AG20443 (cell line): ENCODE data around the gene GPR26.

ENCODE experiments used
- DNase-seq: peaks from one replicate; pipeline ENCODE4 v3.0.0; 2012; ENCODE audit warnings: low spot score, mixed read lengths

The GPR26 gene

GRCh38 chr10:123666318-123667236, at the start of gene GPR26:
TSS of gene GPR26 (plus strand) at chr10:123666355. CDS start at chr10:123666408, 53 bp downstream.
- DNase-seq, result peak; percentile 48

GRCh38 chr10:123618224-123618623, 47.9 kb upstream of the GPR26 start:
- no peak for DNase-seq

- no peak for DNase-seq
These were observed 46.9 kb upstream of the GPR26 start for GRCh38 chr10:123619067-123619855.

- DNase-seq, result no peak
These were observed 45.5 kb upstream of the GPR26 start for GRCh38 chr10:123620621-123621020.

GRCh38 chr10:123621492-123621891, 44.7 kb upstream of the GPR26 start:
- no peak for DNase-seq

- no peak for DNase-seq
These were observed 44.2 kb upstream of the GPR26 start for GRCh38 chr10:123621916-123622315.

- DNase-seq, result peak; percentile 59
These were observed 43.8 kb upstream of the GPR26 start for GRCh38 chr10:123622381-123622780.

- DNase-seq, result peak; percentile 22
These were observed 42.1 kb upstream of the GPR26 start for GRCh38 chr10:123624086-123624485.

- no peak for DNase-seq
These were observed 33.0 kb upstream of the GPR26 start for GRCh38 chr10:123633106-123633505.

- DNase-seq, result no peak
These were observed 32.5 kb upstream of the GPR26 start for GRCh38 chr10:123633636-123634035.

GRCh38 chr10:123634221-123634620, 31.9 kb upstream of the GPR26 start:
- no peak for DNase-seq

GRCh38 chr10:123635131-123635530, 31.0 kb upstream of the GPR26 start:
- DNase-seq, result no peak

GRCh38 chr10:123635745-123636144, 30.4 kb upstream of the GPR26 start:
- no peak for DNase-seq

GRCh38 chr10:123636598-123637325, 29.4 kb upstream of the GPR26 start:
- DNase-seq, result no peak

GRCh38 chr10:123637326-123637880, 28.8 kb upstream of the GPR26 start:
- DNase-seq, result peak; percentile 69

GRCh38 chr10:123639131-123639530, 27.0 kb upstream of the GPR26 start:
- no peak for DNase-seq

GRCh38 chr10:123640016-123640535, 26.1 kb upstream of the GPR26 start:
- peak; percentile 65 for DNase-seq

GRCh38 chr10:123642293-123642692, 23.9 kb upstream of the GPR26 start:
- no peak for DNase-seq

GRCh38 chr10:123642697-123643096, 23.5 kb upstream of the GPR26 start:
- DNase-seq, result no peak

- no peak for DNase-seq
These were observed 22.8 kb upstream of the GPR26 start for GRCh38 chr10:123643315-123643714.

GRCh38 chr10:123645016-123645415, 21.1 kb upstream of the GPR26 start:
- no peak for DNase-seq

- DNase-seq, result no peak
These were observed 20.5 kb upstream of the GPR26 start for GRCh38 chr10:123645615-123646014.
